Measurements from ENCODE around the gene LRFN4.

DNA sequence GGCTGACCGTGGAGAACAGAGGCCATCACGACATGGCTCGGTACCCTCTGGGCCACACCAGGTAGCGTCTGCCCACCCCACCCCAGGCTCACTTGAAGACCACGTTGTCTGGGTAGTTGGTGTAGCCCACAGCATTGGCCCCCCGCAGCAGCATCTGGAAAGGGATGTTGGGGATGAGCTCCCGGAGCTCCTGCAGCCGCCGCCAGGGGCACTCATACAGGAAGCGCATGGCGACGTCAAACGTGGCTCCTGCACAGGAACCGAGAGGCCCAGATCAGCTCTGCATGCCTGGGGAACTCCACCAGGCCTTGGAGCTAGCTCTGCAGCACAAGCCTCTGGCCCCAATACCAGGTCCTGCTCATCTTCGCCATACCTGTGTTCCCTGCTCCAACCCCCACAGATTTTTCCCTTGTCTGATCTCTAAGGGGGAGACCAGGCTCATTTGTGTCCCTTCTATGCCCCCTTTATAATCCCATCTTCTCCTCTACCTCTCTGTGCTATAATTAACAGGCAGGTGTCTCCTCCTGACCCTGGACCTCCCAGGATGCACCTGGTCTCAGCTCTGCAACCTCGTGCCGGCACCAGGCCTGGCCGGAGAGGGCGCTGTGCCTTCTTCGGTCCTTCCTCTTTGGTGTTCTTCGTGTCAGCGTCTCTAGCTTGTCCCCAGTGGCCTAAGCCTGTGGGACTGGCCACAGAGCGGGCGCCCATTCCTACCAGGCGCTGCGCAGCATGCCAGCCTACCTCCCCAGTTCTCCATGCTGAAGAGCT, 5.0 kb upstream of the LRFN4 start:
- TF ChIP-seq HNF4G (IDR thresholded peaks at IDR 0.05) = no peak
- TF ChIP-seq, protein P1, sequence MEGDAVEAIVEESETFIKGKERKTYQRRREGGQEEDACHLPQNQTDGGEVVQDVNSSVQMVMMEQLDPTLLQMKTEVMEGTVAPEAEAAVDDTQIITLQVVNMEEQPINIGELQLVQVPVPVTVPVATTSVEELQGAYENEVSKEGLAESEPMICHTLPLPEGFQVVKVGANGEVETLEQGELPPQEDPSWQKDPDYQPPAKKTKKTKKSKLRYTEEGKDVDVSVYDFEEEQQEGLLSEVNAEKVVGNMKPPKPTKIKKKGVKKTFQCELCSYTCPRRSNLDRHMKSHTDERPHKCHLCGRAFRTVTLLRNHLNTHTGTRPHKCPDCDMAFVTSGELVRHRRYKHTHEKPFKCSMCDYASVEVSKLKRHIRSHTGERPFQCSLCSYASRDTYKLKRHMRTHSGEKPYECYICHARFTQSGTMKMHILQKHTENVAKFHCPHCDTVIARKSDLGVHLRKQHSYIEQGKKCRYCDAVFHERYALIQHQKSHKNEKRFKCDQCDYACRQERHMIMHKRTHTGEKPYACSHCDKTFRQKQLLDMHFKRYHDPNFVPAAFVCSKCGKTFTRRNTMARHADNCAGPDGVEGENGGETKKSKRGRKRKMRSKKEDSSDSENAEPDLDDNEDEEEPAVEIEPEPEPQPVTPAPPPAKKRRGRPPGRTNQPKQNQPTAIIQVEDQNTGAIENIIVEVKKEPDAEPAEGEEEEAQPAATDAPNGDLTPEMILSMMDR (IDR thresholded peaks at IDR 0.05; ENCODE audit: low read depth, low read length, missing input control) = no peak
- TF ChIP-seq, protein P2, sequence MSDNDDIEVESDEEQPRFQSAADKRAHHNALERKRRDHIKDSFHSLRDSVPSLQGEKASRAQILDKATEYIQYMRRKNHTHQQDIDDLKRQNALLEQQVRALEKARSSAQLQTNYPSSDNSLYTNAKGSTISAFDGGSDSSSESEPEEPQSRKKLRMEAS (IDR thresholded peaks at IDR 0.05) = no peak
- no peak for TF ChIP-seq TAF1 (conservative IDR thresholded peaks at IDR 0.05)
- TF ChIP-seq YY1 (IDR thresholded peaks at IDR 0.05) = no peak
- no peak for TF ChIP-seq JUND (IDR thresholded peaks at IDR 0.05)
- no peak for TF ChIP-seq GABPA (IDR thresholded peaks at IDR 0.05 in 1 of 2, conservative IDR thresholded peaks at IDR 0.05 in 1 of 2)
- TF ChIP-seq, protein P3, sequence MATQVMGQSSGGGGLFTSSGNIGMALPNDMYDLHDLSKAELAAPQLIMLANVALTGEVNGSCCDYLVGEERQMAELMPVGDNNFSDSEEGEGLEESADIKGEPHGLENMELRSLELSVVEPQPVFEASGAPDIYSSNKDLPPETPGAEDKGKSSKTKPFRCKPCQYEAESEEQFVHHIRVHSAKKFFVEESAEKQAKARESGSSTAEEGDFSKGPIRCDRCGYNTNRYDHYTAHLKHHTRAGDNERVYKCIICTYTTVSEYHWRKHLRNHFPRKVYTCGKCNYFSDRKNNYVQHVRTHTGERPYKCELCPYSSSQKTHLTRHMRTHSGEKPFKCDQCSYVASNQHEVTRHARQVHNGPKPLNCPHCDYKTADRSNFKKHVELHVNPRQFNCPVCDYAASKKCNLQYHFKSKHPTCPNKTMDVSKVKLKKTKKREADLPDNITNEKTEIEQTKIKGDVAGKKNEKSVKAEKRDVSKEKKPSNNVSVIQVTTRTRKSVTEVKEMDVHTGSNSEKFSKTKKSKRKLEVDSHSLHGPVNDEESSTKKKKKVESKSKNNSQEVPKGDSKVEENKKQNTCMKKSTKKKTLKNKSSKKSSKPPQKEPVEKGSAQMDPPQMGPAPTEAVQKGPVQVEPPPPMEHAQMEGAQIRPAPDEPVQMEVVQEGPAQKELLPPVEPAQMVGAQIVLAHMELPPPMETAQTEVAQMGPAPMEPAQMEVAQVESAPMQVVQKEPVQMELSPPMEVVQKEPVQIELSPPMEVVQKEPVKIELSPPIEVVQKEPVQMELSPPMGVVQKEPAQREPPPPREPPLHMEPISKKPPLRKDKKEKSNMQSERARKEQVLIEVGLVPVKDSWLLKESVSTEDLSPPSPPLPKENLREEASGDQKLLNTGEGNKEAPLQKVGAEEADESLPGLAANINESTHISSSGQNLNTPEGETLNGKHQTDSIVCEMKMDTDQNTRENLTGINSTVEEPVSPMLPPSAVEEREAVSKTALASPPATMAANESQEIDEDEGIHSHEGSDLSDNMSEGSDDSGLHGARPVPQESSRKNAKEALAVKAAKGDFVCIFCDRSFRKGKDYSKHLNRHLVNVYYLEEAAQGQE (IDR thresholded peaks at IDR 0.05) = no peak

Data from liver (tissue), 3 donors.